A549 (cell line): ENCODE data around the gene ATP6V0A1. TPM values are rescaled to one million over a fixed set of nuclear protein-coding genes. Genes with fewer than 3 reads are reported as not detected.

Source experiments
- ATAC-seq, 2 experiments: fragments of 200-7000 bp in 1 of 2; fragments of >200 bp in 1 of 2; cut with Nextera tagmentation in 1 of 2; cut with Tn5 transposase in 1 of 2; 3 replicates each; pipeline versions ENCODE4 v1.8.0 to v1.9.1; 2018 to 2020; ENCODE audit warnings: mild to moderate bottlenecking in 1 of 2, moderate library complexity in 1 of 2
- CTCF ChIA-PET: fragments of 300-600 bp; sonication (Branson Sonifier 250); formaldehyde crosslinking; extraction: SDS; loops from one replicate; lab custom pipeline; 2021; ENCODE audit warnings: antibody characterized with exemption, inconsistent platforms; lab: Yijun Ruan, JAX
- POLR2A ChIA-PET: fragments of 350-600 bp; formaldehyde crosslinking; extraction: SDS; loops from one replicate; lab custom pipeline; 2021; ENCODE audit warnings: antibody characterized with exemption, inconsistent platforms; lab: Yijun Ruan, JAX
- DNase-seq, 2 experiments: peaks; one replicate each; pipeline versions ENCODE4 v3.0.0 to v3.0.0-alpha.2; 2011 to 2016; ENCODE audit warnings: low read depth in 1 of 2, low spot score in 1 of 2
- FAIRE-seq: peaks from 2 replicates; lab custom pipeline; 2011; peaks lifted over from hg19 to GRCh38; lab: Jason Lieb, UNC
- H3K27ac ChIP-seq, 2 experiments: fragments of >200 bp; sonication (Bioruptor Twin); formaldehyde crosslinking; 3 replicates each; pipeline ENCODE4 v1.5.1; 2016 to 2017
- H3K4me1 ChIP-seq: fragments of >200 bp; sonication (Bioruptor Twin); formaldehyde crosslinking; 3 replicates; pipeline ENCODE4 v1.6.1; 2016
- H3K4me2 ChIP-seq: fragments of >200 bp; sonication (Bioruptor Twin); formaldehyde crosslinking; 3 replicates; pipeline ENCODE4 v1.6.1; 2016
- H3K4me3 ChIP-seq: fragments of >200 bp; sonication (Bioruptor Twin); formaldehyde crosslinking; 3 replicates; pipeline ENCODE4 v1.5.1; 2016
- H3K9me3 ChIP-seq: fragments of >200 bp; sonication (Bioruptor Twin); formaldehyde crosslinking; 3 replicates; pipeline ENCODE4 v1.6.1; 2016
- BCL3 ChIP-seq: fragments of >200 bp; sonication (Bioruptor Twin); formaldehyde crosslinking; IDR thresholded peaks from 3 replicates; pipeline ENCODE4 v1.6.1; 2016
- CBX8 ChIP-seq: fragments of 200-600 bp; sonication (generic); IDR thresholded peaks from 2 replicates; pipeline ENCODE4 v1.6.1; 2016
- CHD2 ChIP-seq: fragments of 150-350 bp; IDR thresholded peaks from 2 replicates; pipeline ENCODE4 v1.6.1; 2014; ENCODE audit warnings: low read length; ENCODE audit not compliant: partially characterized antibody
- EHF ChIP-seq: fragments of 250-450 bp; sonication (Bioruptor Pico); IDR thresholded peaks from 2 replicates; pipeline ENCODE4 v1.5.0; 2020; ENCODE audit warnings: mild to moderate bottlenecking
- EHMT2 ChIP-seq: fragments of 200-600 bp; sonication (generic); IDR thresholded peaks from 2 replicates; pipeline ENCODE4 v1.6.1; 2016; ENCODE audit warnings: antibody characterized with exemption, low read depth, mild to moderate bottlenecking, moderate library complexity
- EP300 ChIP-seq, 2 experiments: fragments of >200 bp; sonication (Bioruptor Twin); formaldehyde crosslinking; IDR thresholded peaks; 2 replicates in 1 of 2; 3 replicates in 1 of 2; pipeline ENCODE4 v1.6.1; 2016 to 2017
- FOXS1 ChIP-seq: fragments of 250-450 bp; sonication (Bioruptor Pico); IDR thresholded peaks from 2 replicates; pipeline ENCODE4 v1.5.0; 2020; ENCODE audit warnings: mild to moderate bottlenecking, moderate library complexity
- HOXA7 ChIP-seq: fragments of 250-450 bp; sonication (Bioruptor Pico); IDR thresholded peaks from 2 replicates; pipeline ENCODE4 v1.5.0; 2020; ENCODE audit warnings: mild to moderate bottlenecking, moderate library complexity
- HOXB5 ChIP-seq: fragments of 250-450 bp; sonication (Bioruptor Pico); IDR thresholded peaks from 2 replicates; pipeline ENCODE4 v1.5.0; 2020; ENCODE audit warnings: mild to moderate bottlenecking, moderate library complexity
- JUNB ChIP-seq: fragments of >200 bp; sonication (Bioruptor Twin); formaldehyde crosslinking; IDR thresholded peaks from 2 replicates; pipeline ENCODE4 v1.6.1; 2016
- KDM1A ChIP-seq: fragments of 200-600 bp; sonication (generic); IDR thresholded peaks from 2 replicates; pipeline ENCODE4 v1.6.1; 2016; ENCODE audit warnings: low read depth, mild to moderate bottlenecking
- NR3C1 ChIP-seq: fragments of >200 bp; sonication (Bioruptor Twin); formaldehyde crosslinking; IDR thresholded peaks from 3 replicates; pipeline ENCODE4 v1.6.1; 2017
- PBX3 ChIP-seq: IDR thresholded peaks from 2 replicates; pipeline ENCODE4 v1.6.1; 2012
- POLR2AphosphoS2 ChIP-seq: conservative IDR thresholded peaks from 2 replicates; pipeline ENCODE4 v1.6.1; 2012; ENCODE audit warnings: low read length, improper control_type of control experiment, inconsistent platforms
- RAD21 ChIP-seq, 2 experiments: fragments of >200 bp in 1 of 2; sonication (Bioruptor Twin) in 1 of 2; formaldehyde crosslinking in 1 of 2; IDR thresholded peaks in 1 of 2; conservative IDR thresholded peaks in 1 of 2; 2 replicates in 1 of 2; 3 replicates in 1 of 2; pipeline ENCODE4 v1.6.1; 2012 to 2018; ENCODE audit warnings: inconsistent platforms in 1 of 2
- RNF2 ChIP-seq: fragments of 200-600 bp; sonication (generic); IDR thresholded peaks from 2 replicates; pipeline ENCODE4 v1.6.1; 2016; ENCODE audit warnings: low read depth, mild to moderate bottlenecking, antibody characterized with exemption, moderate library complexity, borderline replicate concordance
- SMC3 ChIP-seq: fragments of >200 bp; sonication (Bioruptor Twin); formaldehyde crosslinking; IDR thresholded peaks from 3 replicates; pipeline ENCODE4 v1.6.1; 2018; ENCODE audit warnings: inconsistent platforms
- SREBF2 ChIP-seq: fragments of 450-650 bp; IDR thresholded peaks from 2 replicates; pipeline ENCODE4 v1.6.1; 2014; ENCODE audit warnings: mild to moderate bottlenecking, moderate library complexity
- USF2 ChIP-seq: fragments of 450-650 bp; IDR thresholded peaks from 2 replicates; pipeline ENCODE4 v1.6.1; 2014; ENCODE audit warnings: antibody characterized with exemption
- ZFP36 ChIP-seq: fragments of 450-650 bp; IDR thresholded peaks from 2 replicates; pipeline ENCODE4 v1.6.1; 2014; ENCODE audit warnings: borderline replicate concordance; ENCODE audit not compliant: partially characterized antibody
- WGBS: methylation state at CpG from one replicate; pipeline ENCODE4 v1.1.6; 2017; ENCODE audit errors: missing lambda C conversion rate; 5-methylcytosine and 5-hydroxymethylcytosine counted together
- polyA plus RNA-seq, 4 experiments: library from polyadenylated mRNA; depleted of rRNA in 3 of 4; stranded (reverse); fragments of >200 nt; fragmentation: RNase III in 1 of 4; extraction: RNeasy Plus Mini Kit Qiagen cat#74134 plus additional on column Dnase treatment in 1 of 4; gene quantifications; 2 replicates in 3 of 4; 3 replicates in 1 of 4; pipeline ENCODE4 v1.2.3, GENCODE V29; 2011 to 2017

Gene ATP6V0A1
- polyA plus RNA-seq, 2 of the 4 experiments (the other 2 are of a cell fraction) = 27.3 to 33.7 TPM

GRCh38 chr17:42521036-42521435, 62.4 kb downstream of the ATP6V0A1 start:
- peaks cover 63% of the 10 kb centered on the region for H3K4me1 ChIP-seq
- no peaks in the 10 kb centered on the region for H3K9me3 ChIP-seq
- TF ChIP-seq EHMT2 = no peak
- no peak for TF ChIP-seq NR3C1
- no peak for TF ChIP-seq KDM1A
- no peak for TF ChIP-seq EP300 (IDR thresholded peaks at IDR 0.05)
- POLR2A ChIA-PET = interaction anchor here (0.9 to 4.5 kb wide), 4 partner anchors 9 to 98 kb away, joined by 3 to 66 read pairs (median 8); partner anchors contain the start of genes CAVIN1, RETREG3 and TUBG1
- peak overlapping the region; percentile 95 to 98 for H3K27ac ChIP-seq
- WGBS = 79% methylated on average over 8 of the region's 8 CpGs
- CTCF ChIA-PET = interaction anchor here (0.6 to 17.8 kb wide), 18 partner anchors 6 to 497 kb away, joined by 3 to 364 read pairs (median 10); partner anchors contain the start of genes CAVIN1, NAGLU and STAT3
- ATAC-seq = no peak
- peak overlapping the region; percentile 83 for H3K4me2 ChIP-seq
- no peak overlapping the region for H3K4me3 ChIP-seq
- DNase-seq = no peak
- no peak for FAIRE-seq

- TF ChIP-seq PBX3 (no peak), POLR2AphosphoS2 (no peak), SMC3 (no peak), CHD2 (no peak), SREBF2 (no peak), RAD21 (conservative IDR thresholded peaks at IDR 0.05 in 1 of 2, IDR thresholded peaks at IDR 0.05 in 1 of 2) (no peak), EHF (CRISPR knock-in tag) (no peak), HOXA7 (CRISPR knock-in tag) (no peak), HOXB5 (CRISPR knock-in tag) (no peak), CBX8 (no peak), BCL3 (no peak), JUNB (no peak)
- FAIRE-seq = no peak
- ATAC-seq = no peak
- peak overlapping the region; percentile 83 for H3K4me2 ChIP-seq
- no peak overlapping the region for H3K4me3 ChIP-seq
- H3K27ac ChIP-seq = peak overlapping the region; percentile 95 to 98
- no peak for DNase-seq
- H3K9me3 ChIP-seq = no peaks in the 10 kb centered on the region
- ChIA-PET CTCF (interaction anchor here (0.9 to 17.8 kb wide), 13 partner anchors 6 to 199 kb away, joined by 3 to 231 read pairs (median 11); partner anchors contain the start of genes CAVIN1 and NAGLU), POLR2A (interaction anchor here (2.5 to 4.5 kb wide), 2 partner anchors 93 to 99 kb away, joined by 7 to 66 read pairs; partner anchors contain the start of gene CAVIN1)
- WGBS = 96% methylated on average over 11 of the region's 11 CpGs
- H3K4me1 ChIP-seq = peaks cover 68% of the 10 kb centered on the region
Observed at GRCh38 chr17:42521666-42522262, 63.1 kb downstream of the ATP6V0A1 start.

- CTCF ChIA-PET = interaction anchor here (0.8 to 17.8 kb wide), 9 partner anchors 6 to 200 kb away, joined by 3 to 231 read pairs (median 4); partner anchors contain the start of genes CAVIN1 and NAGLU
Observed at GRCh38 chr17:42522263-42522790, 63.6 kb downstream of the ATP6V0A1 start.

More at GRCh38 chr17:42522263-42522790, 63.6 kb downstream of the ATP6V0A1 start:
- H3K4me2 ChIP-seq = no peak overlapping the region; the same call in 2 of the 3 replicates
- DNase-seq = no peak
- no peak for TF ChIP-seq ZFP36
- no peak for TF ChIP-seq USF2
- TF ChIP-seq FOXS1 (CRISPR knock-in tag) = no peak
- no peak for TF ChIP-seq RNF2
- TF ChIP-seq, all 56 proteins: peak for 0
- peaks cover 69% of the 10 kb centered on the region for H3K4me1 ChIP-seq
- ATAC-seq (no peak), FAIRE-seq (no peak)
- WGBS = 80% methylated on average over 9 of the region's 9 CpGs
- POLR2A ChIA-PET = no interaction called here
- H3K4me3 ChIP-seq = no peak overlapping the region
- peak overlapping the region; percentile 95 to 98 for H3K27ac ChIP-seq
- H3K9me3 ChIP-seq = no peaks in the 10 kb centered on the region
